SK-N-SH (cell line): ENCODE measurements around the gene TTC22.

Experiments used
- EP300 ChIP-seq, 2 experiments: IDR thresholded peaks; 2 replicates each; pipeline versions ENCODE4 v1.4.0 to v1.6.1; 2012; ENCODE audit warnings: borderline replicate concordance in 1 of 2, low read depth in 1 of 2, low read length in 1 of 2
- EZH2phosphoT487 ChIP-seq: fragments of 200-600 bp; sonication (generic); IDR thresholded peaks from 2 replicates; pipeline ENCODE4 v1.6.1; 2017; ENCODE audit warnings: low read depth, mixed run types, mild to moderate bottlenecking, antibody characterized with exemption, moderate library complexity, borderline replicate concordance
- FOXM1 ChIP-seq: IDR thresholded peaks from 2 replicates; pipeline ENCODE4 v1.4.0; 2012; ENCODE audit warnings: low read depth, mild to moderate bottlenecking
- RXRA ChIP-seq: IDR thresholded peaks from 2 replicates; pipeline ENCODE4 v1.4.0; 2012; ENCODE audit warnings: low read depth, mild to moderate bottlenecking, borderline replicate concordance
- SMC3 ChIP-seq: IDR thresholded peaks from 2 replicates; pipeline ENCODE4 v1.6.1; 2012; ENCODE audit warnings: low read depth, low read length, improper control_type of control experiment
- TF ChIP-seq, protein P1 (sequence below): fragments of 200-600 bp; sonication (generic); IDR thresholded peaks from 2 replicates; pipeline ENCODE4 v1.6.1; 2017; ENCODE audit warnings: antibody characterized with exemption, mild to moderate bottlenecking, moderate library complexity
- TF ChIP-seq, protein P2 (sequence below): fragments of 150-350 bp; IDR thresholded peaks from 2 replicates; pipeline ENCODE4 v1.6.1; 2017; ENCODE audit warnings: antibody characterized with exemption, low read length, low read depth, borderline replicate concordance
- TF ChIP-seq, protein P3 (sequence below): IDR thresholded peaks from 2 replicates; pipeline ENCODE4 v1.6.1; 2012; ENCODE audit warnings: mild to moderate bottlenecking, low read depth, low read length, moderate library complexity
- TF ChIP-seq, protein P4 (sequence below): IDR thresholded peaks from 2 replicates; pipeline ENCODE4 v1.4.0; 2012; ENCODE audit warnings: low read depth, borderline replicate concordance

DNA sequence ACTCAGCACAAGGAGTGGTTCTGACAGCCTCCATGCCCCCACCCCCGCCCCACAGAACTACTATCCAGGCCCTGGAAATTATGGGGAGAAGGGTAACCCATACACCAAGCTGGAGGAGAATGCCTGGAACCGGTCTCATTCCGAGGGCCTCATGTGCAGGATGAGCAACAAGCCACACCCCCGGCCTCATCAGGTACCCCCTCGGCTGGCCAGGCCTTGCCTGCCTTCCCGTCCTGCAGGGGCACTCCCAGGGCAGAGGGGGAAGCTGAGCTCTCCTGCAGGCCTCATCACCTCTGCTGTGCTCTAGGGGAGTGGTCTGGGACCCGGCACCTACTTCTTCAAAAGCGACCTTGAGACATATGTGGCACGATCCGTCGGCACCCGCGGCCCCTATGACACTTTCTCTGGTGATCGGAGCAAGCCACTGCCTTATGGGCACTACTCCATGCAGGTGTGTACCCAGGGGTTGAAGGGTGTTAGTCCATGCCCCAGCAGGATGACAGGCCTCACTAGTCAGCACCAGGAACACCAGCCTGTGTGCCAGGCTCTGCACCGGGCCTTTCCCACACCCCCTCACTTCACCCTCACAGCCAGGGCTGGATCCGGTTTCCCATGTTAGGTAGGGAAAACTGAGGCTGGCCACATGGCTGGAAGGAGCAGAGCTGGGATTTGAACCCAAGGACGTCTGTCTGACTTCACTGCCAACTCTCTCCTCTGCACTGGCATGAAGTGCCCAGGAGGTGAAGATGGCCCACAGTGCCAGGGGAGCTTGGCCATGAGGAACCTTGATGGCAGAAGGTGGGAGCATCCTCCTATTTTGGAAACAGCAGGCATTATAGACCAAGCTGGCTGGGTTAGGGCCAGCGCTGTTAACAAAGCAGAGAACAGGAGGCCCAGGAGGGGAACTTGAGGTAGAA is 10.9 kb upstream of the TTC22 start:
- TF ChIP-seq, protein P1, sequence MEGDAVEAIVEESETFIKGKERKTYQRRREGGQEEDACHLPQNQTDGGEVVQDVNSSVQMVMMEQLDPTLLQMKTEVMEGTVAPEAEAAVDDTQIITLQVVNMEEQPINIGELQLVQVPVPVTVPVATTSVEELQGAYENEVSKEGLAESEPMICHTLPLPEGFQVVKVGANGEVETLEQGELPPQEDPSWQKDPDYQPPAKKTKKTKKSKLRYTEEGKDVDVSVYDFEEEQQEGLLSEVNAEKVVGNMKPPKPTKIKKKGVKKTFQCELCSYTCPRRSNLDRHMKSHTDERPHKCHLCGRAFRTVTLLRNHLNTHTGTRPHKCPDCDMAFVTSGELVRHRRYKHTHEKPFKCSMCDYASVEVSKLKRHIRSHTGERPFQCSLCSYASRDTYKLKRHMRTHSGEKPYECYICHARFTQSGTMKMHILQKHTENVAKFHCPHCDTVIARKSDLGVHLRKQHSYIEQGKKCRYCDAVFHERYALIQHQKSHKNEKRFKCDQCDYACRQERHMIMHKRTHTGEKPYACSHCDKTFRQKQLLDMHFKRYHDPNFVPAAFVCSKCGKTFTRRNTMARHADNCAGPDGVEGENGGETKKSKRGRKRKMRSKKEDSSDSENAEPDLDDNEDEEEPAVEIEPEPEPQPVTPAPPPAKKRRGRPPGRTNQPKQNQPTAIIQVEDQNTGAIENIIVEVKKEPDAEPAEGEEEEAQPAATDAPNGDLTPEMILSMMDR: no peak
- TF ChIP-seq SMC3: no peak
- TF ChIP-seq, protein P2, sequence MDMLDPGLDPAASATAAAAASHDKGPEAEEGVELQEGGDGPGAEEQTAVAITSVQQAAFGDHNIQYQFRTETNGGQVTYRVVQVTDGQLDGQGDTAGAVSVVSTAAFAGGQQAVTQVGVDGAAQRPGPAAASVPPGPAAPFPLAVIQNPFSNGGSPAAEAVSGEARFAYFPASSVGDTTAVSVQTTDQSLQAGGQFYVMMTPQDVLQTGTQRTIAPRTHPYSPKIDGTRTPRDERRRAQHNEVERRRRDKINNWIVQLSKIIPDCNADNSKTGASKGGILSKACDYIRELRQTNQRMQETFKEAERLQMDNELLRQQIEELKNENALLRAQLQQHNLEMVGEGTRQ: no peak
- no peak for TF ChIP-seq EZH2phosphoT487
- no peak for TF ChIP-seq EP300 (IDR thresholded peaks at IDR 0.05; ENCODE audit: borderline replicate concordance in 1 of 2, low read depth in 1 of 2, low read length in 1 of 2)
- TF ChIP-seq, protein P3, sequence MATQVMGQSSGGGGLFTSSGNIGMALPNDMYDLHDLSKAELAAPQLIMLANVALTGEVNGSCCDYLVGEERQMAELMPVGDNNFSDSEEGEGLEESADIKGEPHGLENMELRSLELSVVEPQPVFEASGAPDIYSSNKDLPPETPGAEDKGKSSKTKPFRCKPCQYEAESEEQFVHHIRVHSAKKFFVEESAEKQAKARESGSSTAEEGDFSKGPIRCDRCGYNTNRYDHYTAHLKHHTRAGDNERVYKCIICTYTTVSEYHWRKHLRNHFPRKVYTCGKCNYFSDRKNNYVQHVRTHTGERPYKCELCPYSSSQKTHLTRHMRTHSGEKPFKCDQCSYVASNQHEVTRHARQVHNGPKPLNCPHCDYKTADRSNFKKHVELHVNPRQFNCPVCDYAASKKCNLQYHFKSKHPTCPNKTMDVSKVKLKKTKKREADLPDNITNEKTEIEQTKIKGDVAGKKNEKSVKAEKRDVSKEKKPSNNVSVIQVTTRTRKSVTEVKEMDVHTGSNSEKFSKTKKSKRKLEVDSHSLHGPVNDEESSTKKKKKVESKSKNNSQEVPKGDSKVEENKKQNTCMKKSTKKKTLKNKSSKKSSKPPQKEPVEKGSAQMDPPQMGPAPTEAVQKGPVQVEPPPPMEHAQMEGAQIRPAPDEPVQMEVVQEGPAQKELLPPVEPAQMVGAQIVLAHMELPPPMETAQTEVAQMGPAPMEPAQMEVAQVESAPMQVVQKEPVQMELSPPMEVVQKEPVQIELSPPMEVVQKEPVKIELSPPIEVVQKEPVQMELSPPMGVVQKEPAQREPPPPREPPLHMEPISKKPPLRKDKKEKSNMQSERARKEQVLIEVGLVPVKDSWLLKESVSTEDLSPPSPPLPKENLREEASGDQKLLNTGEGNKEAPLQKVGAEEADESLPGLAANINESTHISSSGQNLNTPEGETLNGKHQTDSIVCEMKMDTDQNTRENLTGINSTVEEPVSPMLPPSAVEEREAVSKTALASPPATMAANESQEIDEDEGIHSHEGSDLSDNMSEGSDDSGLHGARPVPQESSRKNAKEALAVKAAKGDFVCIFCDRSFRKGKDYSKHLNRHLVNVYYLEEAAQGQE: no peak
- TF ChIP-seq FOXM1: no peak
- no peak for TF ChIP-seq RXRA
- TF ChIP-seq, protein P4, sequence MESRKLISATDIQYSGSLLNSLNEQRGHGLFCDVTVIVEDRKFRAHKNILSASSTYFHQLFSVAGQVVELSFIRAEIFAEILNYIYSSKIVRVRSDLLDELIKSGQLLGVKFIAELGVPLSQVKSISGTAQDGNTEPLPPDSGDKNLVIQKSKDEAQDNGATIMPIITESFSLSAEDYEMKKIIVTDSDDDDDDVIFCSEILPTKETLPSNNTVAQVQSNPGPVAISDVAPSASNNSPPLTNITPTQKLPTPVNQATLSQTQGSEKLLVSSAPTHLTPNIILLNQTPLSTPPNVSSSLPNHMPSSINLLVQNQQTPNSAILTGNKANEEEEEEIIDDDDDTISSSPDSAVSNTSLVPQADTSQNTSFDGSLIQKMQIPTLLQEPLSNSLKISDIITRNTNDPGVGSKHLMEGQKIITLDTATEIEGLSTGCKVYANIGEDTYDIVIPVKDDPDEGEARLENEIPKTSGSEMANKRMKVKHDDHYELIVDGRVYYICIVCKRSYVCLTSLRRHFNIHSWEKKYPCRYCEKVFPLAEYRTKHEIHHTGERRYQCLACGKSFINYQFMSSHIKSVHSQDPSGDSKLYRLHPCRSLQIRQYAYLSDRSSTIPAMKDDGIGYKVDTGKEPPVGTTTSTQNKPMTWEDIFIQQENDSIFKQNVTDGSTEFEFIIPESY: no peak
